ENCODE measurements around the gene CIBAR2.

GRCh38 chr16:85067426-85067825, 44.8 kb downstream of the CIBAR2 start:
- TF ChIP-seq CTCF (IDR thresholded peaks at IDR 0.05 in 8 of 11, conservative IDR thresholded peaks at IDR 0.05 in 3 of 11) = no peak
- no peak for TF ChIP-seq POLR2AphosphoS5 (IDR thresholded peaks at IDR 0.05)
